WTC11 (cell line): ENCODE data around the gene DMXL1. TPM values are rescaled to one million over a fixed set of nuclear protein-coding genes. Genes with fewer than 3 reads are reported as not detected.

ENCODE experiments used
- ATAC-seq: fragments of 200-7000 bp; cut with Tn5 transposase; 2 replicates; pipeline ENCODE4 v1.10.0; 2021; ENCODE audit warnings: mild to moderate bottlenecking, moderate library complexity
- CTCF ChIA-PET: fragments of 300-600 bp; sonication (Branson Sonifier 250); formaldehyde crosslinking; loops from one replicate; lab custom pipeline; 2021; ENCODE audit warnings: antibody characterized with exemption; lab: Charles Lee
- POLR2A ChIA-PET: fragments of 350-600 bp; sonication (Branson Sonifier 250); formaldehyde crosslinking; loops from one replicate; lab custom pipeline; 2021; ENCODE audit warnings: antibody characterized with exemption; lab: Charles Lee
- DNase-seq: peaks from one replicate; pipeline ENCODE4 v3.0.0; 2021; ENCODE audit warnings: low spot score
- H3K27ac Mint-ChIP-seq: 2 replicates; pipeline ENCODE4 v1.8.0; 2021; ENCODE audit warnings: mixed read lengths
- H3K27me3 Mint-ChIP-seq: 2 replicates; pipeline ENCODE4 v1.8.0; 2021; ENCODE audit warnings: low read depth, mild to moderate bottlenecking, moderate library complexity, mixed read lengths
- H3K36me3 Mint-ChIP-seq: 2 replicates; pipeline ENCODE4 v1.8.0; 2021; ENCODE audit warnings: mixed read lengths
- H3K4me1 Mint-ChIP-seq: 2 replicates; pipeline ENCODE4 v1.8.0; 2022; ENCODE audit warnings: mixed read lengths
- H3K4me3 Mint-ChIP-seq: 2 replicates; pipeline ENCODE4 v1.8.0; 2021; ENCODE audit warnings: mild to moderate bottlenecking, moderate library complexity, mixed read lengths
- H3K9me3 Mint-ChIP-seq: 2 replicates; pipeline ENCODE4 v1.8.0; 2021; ENCODE audit warnings: mixed read lengths
- CREM ChIP-seq: sonication (generic); formaldehyde crosslinking; IDR thresholded peaks from 2 replicates; pipeline ENCODE4 v1.8.1; 2022; ENCODE audit warnings: mild to moderate bottlenecking, missing genetic modification reagents, moderate library complexity
- ETV6 ChIP-seq: sonication (generic); formaldehyde crosslinking; IDR thresholded peaks from 2 replicates; pipeline ENCODE4 v1.8.1; 2022; ENCODE audit warnings: mild to moderate bottlenecking, missing genetic modification reagents
- FOXJ3 ChIP-seq: sonication (generic); formaldehyde crosslinking; IDR thresholded peaks from 2 replicates; pipeline ENCODE4 v1.9.0; 2021; ENCODE audit warnings: missing genetic modification reagents, mild to moderate bottlenecking, borderline replicate concordance
- FOXK1 ChIP-seq: sonication (generic); formaldehyde crosslinking; IDR thresholded peaks from 2 replicates; pipeline ENCODE4 v1.8.0; 2022; ENCODE audit warnings: mild to moderate bottlenecking, moderate library complexity, missing genetic modification reagents
- MXD4 ChIP-seq: fragments of 250-450 bp; sonication (Bioruptor Pico); IDR thresholded peaks from 2 replicates; pipeline ENCODE4 v1.8.0; 2021; ENCODE audit warnings: mild to moderate bottlenecking, moderate library complexity, borderline replicate concordance
- MYBL2 ChIP-seq: sonication (generic); formaldehyde crosslinking; IDR thresholded peaks from 2 replicates; pipeline ENCODE4 v1.8.1; 2023; ENCODE audit warnings: mild to moderate bottlenecking, moderate library complexity, missing genetic modification reagents
- NFYB ChIP-seq: sonication (generic); formaldehyde crosslinking; conservative IDR thresholded peaks from 2 replicates; pipeline ENCODE4 v1.8.0; 2022; ENCODE audit warnings: low read depth, missing genetic modification reagents
- OVOL2 ChIP-seq: fragments of 250-450 bp; sonication (Bioruptor Pico); IDR thresholded peaks from 2 replicates; pipeline ENCODE4 v1.9.0; 2021; ENCODE audit warnings: mild to moderate bottlenecking, borderline replicate concordance
- SMAD4 ChIP-seq: sonication (generic); formaldehyde crosslinking; IDR thresholded peaks from 2 replicates; pipeline ENCODE4 v1.8.0; 2022; ENCODE audit warnings: mild to moderate bottlenecking, missing genetic modification reagents
- SOX15 ChIP-seq: fragments of 250-450 bp; sonication (Bioruptor Pico); IDR thresholded peaks from 2 replicates; pipeline ENCODE4 v1.9.0; 2021; ENCODE audit warnings: mild to moderate bottlenecking
- TCF7 ChIP-seq: sonication (generic); formaldehyde crosslinking; IDR thresholded peaks from 2 replicates; pipeline ENCODE4 v1.8.0; 2022; ENCODE audit warnings: mild to moderate bottlenecking, low read depth, missing genetic modification reagents, moderate library complexity
- TEAD4 ChIP-seq: sonication (generic); formaldehyde crosslinking; IDR thresholded peaks from 2 replicates; pipeline ENCODE4 v1.8.0; 2022; ENCODE audit warnings: mild to moderate bottlenecking, missing genetic modification reagents
- ZNF416 ChIP-seq: fragments of 250-450 bp; sonication (Bioruptor Pico); IDR thresholded peaks from 2 replicates; pipeline ENCODE4 v1.9.0; 2021; ENCODE audit warnings: mild to moderate bottlenecking, inconsistent platforms
- total RNA-seq: library from RNA; stranded (reverse); gene quantifications from 3 replicates; pipeline ENCODE4 v1.2.3, GENCODE V29; 2021
- TF ChIP-seq, protein P1 (sequence below): sonication (generic); formaldehyde crosslinking; IDR thresholded peaks from 2 replicates; pipeline ENCODE4 v1.8.0; 2023; ENCODE audit warnings: missing genetic modification reagents, mild to moderate bottlenecking, borderline replicate concordance
- TF ChIP-seq, protein P2 (sequence below): sonication (generic); formaldehyde crosslinking; IDR thresholded peaks from 2 replicates; pipeline ENCODE4 v1.8.0; 2022; ENCODE audit warnings: mild to moderate bottlenecking, missing genetic modification reagents
- TF ChIP-seq, protein P3 (sequence below): sonication (generic); formaldehyde crosslinking; IDR thresholded peaks from 2 replicates; pipeline ENCODE4 v1.8.1; 2022; ENCODE audit warnings: mild to moderate bottlenecking, missing genetic modification reagents, moderate library complexity, borderline replicate concordance
- TF ChIP-seq, protein P4 (sequence below): sonication (generic); formaldehyde crosslinking; IDR thresholded peaks from 2 replicates; pipeline ENCODE4 v1.8.0; 2023; ENCODE audit warnings: missing genetic modification reagents
- TF ChIP-seq, protein P5 (sequence below): sonication (generic); formaldehyde crosslinking; IDR thresholded peaks from 2 replicates; pipeline ENCODE4 v1.8.0; 2022; ENCODE audit warnings: mild to moderate bottlenecking, missing genetic modification reagents
- TF ChIP-seq, protein P6 (sequence below): sonication (generic); formaldehyde crosslinking; IDR thresholded peaks from 2 replicates; pipeline ENCODE4 v1.8.1; 2023; ENCODE audit warnings: mild to moderate bottlenecking, missing genetic modification reagents, borderline replicate concordance
- TF ChIP-seq, protein P7 (sequence below): sonication (generic); formaldehyde crosslinking; IDR thresholded peaks from 2 replicates; pipeline ENCODE4 v1.8.1; 2022; ENCODE audit warnings: mild to moderate bottlenecking, moderate library complexity, missing genetic modification reagents

The DMXL1 gene
- total RNA-seq, 1 experiment from 2014 or later, result 43.7 TPM

DNA sequence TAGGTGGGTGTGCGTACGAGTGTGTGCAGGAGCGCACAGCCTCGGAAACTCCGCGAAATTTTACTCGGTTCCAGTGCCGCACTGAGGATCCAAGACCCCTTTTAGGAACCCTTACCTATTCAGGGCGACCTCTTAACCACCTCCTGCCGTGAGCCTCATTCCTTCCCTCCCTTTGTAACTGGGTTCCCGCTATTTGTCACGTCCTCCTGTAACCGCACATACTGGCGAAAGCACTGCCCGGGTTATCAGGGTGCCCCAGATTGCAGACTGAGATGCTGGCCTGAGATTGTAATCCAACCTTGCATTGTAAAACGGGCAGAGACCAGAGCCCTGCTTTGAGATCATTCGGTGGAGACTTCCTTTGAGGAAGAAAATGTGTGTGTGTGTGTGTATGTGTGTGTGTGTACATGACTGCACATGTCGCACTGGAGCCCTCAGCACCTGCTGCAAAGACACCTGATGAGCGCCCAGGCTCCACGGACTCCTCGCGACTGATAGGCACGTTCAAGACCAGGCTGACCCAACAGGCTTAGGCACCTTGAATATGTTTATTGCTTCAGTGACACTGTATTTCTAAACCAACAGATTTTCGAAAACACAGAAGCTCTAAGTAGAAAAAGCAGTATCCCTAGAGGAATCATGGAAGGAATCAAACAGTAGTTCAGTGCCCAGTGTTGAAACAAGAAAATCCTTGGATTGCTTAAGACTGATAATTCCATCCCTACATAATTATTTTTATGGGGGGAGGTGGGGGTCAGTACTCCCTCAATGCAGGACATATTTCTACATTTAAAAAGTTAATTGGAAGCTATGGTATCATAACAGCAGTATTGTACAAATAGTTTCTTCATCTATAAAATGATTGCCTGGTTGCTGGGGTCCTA lies 198.4 kb downstream of the DMXL1 start (continued):
- TF ChIP-seq, protein P1, sequence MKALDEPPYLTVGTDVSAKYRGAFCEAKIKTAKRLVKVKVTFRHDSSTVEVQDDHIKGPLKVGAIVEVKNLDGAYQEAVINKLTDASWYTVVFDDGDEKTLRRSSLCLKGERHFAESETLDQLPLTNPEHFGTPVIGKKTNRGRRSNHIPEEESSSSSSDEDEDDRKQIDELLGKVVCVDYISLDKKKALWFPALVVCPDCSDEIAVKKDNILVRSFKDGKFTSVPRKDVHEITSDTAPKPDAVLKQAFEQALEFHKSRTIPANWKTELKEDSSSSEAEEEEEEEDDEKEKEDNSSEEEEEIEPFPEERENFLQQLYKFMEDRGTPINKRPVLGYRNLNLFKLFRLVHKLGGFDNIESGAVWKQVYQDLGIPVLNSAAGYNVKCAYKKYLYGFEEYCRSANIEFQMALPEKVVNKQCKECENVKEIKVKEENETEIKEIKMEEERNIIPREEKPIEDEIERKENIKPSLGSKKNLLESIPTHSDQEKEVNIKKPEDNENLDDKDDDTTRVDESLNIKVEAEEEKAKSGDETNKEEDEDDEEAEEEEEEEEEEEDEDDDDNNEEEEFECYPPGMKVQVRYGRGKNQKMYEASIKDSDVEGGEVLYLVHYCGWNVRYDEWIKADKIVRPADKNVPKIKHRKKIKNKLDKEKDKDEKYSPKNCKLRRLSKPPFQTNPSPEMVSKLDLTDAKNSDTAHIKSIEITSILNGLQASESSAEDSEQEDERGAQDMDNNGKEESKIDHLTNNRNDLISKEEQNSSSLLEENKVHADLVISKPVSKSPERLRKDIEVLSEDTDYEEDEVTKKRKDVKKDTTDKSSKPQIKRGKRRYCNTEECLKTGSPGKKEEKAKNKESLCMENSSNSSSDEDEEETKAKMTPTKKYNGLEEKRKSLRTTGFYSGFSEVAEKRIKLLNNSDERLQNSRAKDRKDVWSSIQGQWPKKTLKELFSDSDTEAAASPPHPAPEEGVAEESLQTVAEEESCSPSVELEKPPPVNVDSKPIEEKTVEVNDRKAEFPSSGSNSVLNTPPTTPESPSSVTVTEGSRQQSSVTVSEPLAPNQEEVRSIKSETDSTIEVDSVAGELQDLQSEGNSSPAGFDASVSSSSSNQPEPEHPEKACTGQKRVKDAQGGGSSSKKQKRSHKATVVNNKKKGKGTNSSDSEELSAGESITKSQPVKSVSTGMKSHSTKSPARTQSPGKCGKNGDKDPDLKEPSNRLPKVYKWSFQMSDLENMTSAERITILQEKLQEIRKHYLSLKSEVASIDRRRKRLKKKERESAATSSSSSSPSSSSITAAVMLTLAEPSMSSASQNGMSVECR (CRISPR knock-in tag), result 0 out of 2 replicates have a peak, but pooled peaks have one; percentile 71
- TF ChIP-seq CREM (CRISPR knock-in tag) (0 out of 2 replicates have a peak, but pooled peaks have one; percentile 0), ZNF416 (CRISPR knock-in tag) (no peak)
- TF ChIP-seq, protein P2, sequence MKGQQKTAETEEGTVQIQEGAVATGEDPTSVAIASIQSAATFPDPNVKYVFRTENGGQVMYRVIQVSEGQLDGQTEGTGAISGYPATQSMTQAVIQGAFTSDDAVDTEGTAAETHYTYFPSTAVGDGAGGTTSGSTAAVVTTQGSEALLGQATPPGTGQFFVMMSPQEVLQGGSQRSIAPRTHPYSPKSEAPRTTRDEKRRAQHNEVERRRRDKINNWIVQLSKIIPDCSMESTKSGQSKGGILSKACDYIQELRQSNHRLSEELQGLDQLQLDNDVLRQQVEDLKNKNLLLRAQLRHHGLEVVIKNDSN (CRISPR knock-in tag), result peak; percentile 29; the same call in 1 of the 2 replicates

DNA sequence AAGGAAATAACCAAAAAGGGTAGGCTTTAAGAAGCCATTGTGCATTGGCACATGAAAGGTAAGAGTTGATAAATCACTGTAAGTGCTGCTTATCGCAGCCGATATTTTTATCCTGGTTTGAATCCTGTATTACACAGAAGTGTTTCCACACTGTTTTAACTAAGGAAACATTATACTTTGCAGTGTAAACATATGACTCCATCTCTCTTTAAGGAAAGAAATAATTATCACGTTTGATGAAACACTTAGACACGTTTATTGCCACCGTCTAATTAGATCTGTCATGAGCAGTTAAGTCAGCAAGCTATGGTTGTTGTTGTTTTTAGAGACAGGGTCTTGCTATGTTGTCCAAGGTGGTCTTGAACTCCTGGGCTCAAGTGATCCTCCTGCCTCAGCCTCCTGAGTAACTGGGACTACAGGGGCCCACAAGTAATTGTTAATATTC lies 199.3 kb downstream of the DMXL1 start:
- CTCF ChIA-PET, result no interaction called here
- H3K4me3 Mint-ChIP-seq, result peak overlapping the region; percentile 96

More for the DNA sequence above, 199.3 kb downstream of the DMXL1 start:
- no peak overlapping the region for H3K27ac Mint-ChIP-seq
- no peaks in the 10 kb centered on the region for H3K36me3 Mint-ChIP-seq
- DNase-seq, result no peak
- H3K4me1 Mint-ChIP-seq, result peaks cover 48% of the 10 kb centered on the region
- no peak for ATAC-seq
- H3K9me3 Mint-ChIP-seq, result no peaks in the 10 kb centered on the region
- TF ChIP-seq OVOL2 (CRISPR knock-in tag), result no peak
- no peak for TF ChIP-seq TCF7 (CRISPR knock-in tag)
- TF ChIP-seq SOX15 (CRISPR knock-in tag), result no peak
- TF ChIP-seq, protein P3, sequence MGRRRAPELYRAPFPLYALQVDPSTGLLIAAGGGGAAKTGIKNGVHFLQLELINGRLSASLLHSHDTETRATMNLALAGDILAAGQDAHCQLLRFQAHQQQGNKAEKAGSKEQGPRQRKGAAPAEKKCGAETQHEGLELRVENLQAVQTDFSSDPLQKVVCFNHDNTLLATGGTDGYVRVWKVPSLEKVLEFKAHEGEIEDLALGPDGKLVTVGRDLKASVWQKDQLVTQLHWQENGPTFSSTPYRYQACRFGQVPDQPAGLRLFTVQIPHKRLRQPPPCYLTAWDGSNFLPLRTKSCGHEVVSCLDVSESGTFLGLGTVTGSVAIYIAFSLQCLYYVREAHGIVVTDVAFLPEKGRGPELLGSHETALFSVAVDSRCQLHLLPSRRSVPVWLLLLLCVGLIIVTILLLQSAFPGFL (CRISPR knock-in tag), result no peak
- no peak for TF ChIP-seq CREM (CRISPR knock-in tag)
- no peak for TF ChIP-seq ETV6 (CRISPR knock-in tag)
- TF ChIP-seq MYBL2 (CRISPR knock-in tag), result no peak
- no peak for TF ChIP-seq FOXK1 (CRISPR knock-in tag)
- TF ChIP-seq, protein P4, sequence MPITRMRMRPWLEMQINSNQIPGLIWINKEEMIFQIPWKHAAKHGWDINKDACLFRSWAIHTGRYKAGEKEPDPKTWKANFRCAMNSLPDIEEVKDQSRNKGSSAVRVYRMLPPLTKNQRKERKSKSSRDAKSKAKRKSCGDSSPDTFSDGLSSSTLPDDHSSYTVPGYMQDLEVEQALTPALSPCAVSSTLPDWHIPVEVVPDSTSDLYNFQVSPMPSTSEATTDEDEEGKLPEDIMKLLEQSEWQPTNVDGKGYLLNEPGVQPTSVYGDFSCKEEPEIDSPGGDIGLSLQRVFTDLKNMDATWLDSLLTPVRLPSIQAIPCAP (CRISPR knock-in tag), result no peak
- TF ChIP-seq NFYB (CRISPR knock-in tag), result no peak
- TF ChIP-seq FOXJ3 (CRISPR knock-in tag), result no peak
- TF ChIP-seq, protein P5, sequence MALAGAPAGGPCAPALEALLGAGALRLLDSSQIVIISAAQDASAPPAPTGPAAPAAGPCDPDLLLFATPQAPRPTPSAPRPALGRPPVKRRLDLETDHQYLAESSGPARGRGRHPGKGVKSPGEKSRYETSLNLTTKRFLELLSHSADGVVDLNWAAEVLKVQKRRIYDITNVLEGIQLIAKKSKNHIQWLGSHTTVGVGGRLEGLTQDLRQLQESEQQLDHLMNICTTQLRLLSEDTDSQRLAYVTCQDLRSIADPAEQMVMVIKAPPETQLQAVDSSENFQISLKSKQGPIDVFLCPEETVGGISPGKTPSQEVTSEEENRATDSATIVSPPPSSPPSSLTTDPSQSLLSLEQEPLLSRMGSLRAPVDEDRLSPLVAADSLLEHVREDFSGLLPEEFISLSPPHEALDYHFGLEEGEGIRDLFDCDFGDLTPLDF (CRISPR knock-in tag), result no peak
- TF ChIP-seq TEAD4 (CRISPR knock-in tag), result no peak
- TF ChIP-seq, protein P6, sequence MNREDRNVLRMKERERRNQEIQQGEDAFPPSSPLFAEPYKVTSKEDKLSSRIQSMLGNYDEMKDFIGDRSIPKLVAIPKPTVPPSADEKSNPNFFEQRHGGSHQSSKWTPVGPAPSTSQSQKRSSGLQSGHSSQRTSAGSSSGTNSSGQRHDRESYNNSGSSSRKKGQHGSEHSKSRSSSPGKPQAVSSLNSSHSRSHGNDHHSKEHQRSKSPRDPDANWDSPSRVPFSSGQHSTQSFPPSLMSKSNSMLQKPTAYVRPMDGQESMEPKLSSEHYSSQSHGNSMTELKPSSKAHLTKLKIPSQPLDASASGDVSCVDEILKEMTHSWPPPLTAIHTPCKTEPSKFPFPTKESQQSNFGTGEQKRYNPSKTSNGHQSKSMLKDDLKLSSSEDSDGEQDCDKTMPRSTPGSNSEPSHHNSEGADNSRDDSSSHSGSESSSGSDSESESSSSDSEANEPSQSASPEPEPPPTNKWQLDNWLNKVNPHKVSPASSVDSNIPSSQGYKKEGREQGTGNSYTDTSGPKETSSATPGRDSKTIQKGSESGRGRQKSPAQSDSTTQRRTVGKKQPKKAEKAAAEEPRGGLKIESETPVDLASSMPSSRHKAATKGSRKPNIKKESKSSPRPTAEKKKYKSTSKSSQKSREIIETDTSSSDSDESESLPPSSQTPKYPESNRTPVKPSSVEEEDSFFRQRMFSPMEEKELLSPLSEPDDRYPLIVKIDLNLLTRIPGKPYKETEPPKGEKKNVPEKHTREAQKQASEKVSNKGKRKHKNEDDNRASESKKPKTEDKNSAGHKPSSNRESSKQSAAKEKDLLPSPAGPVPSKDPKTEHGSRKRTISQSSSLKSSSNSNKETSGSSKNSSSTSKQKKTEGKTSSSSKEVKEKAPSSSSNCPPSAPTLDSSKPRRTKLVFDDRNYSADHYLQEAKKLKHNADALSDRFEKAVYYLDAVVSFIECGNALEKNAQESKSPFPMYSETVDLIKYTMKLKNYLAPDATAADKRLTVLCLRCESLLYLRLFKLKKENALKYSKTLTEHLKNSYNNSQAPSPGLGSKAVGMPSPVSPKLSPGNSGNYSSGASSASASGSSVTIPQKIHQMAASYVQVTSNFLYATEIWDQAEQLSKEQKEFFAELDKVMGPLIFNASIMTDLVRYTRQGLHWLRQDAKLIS (CRISPR knock-in tag), result no peak
- no peak for TF ChIP-seq MXD4 (CRISPR knock-in tag)
- no peak for TF ChIP-seq SMAD4 (CRISPR knock-in tag)
- TF ChIP-seq, protein P7, sequence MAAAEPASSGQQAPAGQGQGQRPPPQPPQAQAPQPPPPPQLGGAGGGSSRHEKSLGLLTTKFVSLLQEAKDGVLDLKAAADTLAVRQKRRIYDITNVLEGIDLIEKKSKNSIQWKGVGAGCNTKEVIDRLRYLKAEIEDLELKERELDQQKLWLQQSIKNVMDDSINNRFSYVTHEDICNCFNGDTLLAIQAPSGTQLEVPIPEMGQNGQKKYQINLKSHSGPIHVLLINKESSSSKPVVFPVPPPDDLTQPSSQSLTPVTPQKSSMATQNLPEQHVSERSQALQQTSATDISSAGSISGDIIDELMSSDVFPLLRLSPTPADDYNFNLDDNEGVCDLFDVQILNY (CRISPR knock-in tag), result no peak
- POLR2A ChIA-PET, result no interaction called here
- peaks cover 23% of the 10 kb centered on the region for H3K27me3 Mint-ChIP-seq
